ENCODE data around the gene KIRREL3.

Gene KIRREL3

DNA sequence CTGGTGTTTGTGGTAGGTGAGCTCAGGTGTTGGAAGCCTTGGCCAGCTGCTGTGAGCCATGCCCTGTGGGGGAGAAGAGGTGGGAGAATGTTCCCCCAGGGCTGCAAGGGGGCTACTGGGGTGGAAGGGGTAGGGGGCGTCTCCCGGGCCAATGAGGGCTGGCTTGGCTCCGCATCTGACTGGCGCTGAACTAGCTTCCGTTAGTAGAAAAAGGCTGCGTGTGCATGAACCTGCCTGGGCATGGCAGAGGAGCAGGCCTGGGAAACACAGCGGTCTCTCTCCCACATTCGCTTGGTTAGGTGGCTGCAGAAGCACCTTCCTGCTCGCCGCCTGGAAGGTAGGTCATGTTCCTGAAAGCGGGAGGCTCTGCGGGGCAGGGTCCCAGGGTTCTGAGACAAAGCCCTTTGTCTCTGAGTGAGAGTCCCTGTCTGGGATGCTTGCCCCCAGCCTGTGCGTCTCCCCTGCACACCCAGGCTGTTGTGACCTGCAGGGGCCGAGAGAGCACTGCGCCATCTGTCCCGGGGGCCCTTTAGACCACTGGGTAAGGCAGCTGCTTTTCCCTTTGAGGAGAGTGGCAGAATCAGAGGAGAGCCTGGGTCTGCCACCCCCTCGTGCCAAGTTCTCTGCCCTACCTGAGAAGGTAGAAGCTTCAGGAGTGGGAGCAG lies 466.3 kb downstream of the KIRREL3 start:
- DNase-seq (ENCODE audit: low read depth in 2 of 2), result no peak

DNA sequence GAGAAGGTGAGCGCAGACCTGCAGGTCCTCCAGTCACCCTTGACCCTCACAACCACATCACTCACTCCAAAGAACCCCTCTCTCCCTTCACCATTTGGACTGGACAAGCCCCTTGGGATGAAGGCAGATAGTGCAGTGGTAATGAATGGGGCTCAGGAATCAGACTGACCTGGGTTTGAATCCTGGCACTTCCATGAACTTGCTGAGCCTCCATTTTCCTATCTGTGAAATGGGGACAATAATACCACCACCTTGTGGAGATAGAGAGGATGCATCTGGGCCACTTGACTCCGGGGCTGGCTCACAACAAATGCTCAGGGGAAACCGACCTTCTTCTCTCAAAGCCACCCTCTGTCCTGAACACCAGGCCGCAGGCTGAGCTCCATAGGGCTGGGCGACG lies 467.0 kb downstream of the KIRREL3 start:
- DNase-seq (ENCODE audit: low read depth in 2 of 2), result no peak

DNA sequence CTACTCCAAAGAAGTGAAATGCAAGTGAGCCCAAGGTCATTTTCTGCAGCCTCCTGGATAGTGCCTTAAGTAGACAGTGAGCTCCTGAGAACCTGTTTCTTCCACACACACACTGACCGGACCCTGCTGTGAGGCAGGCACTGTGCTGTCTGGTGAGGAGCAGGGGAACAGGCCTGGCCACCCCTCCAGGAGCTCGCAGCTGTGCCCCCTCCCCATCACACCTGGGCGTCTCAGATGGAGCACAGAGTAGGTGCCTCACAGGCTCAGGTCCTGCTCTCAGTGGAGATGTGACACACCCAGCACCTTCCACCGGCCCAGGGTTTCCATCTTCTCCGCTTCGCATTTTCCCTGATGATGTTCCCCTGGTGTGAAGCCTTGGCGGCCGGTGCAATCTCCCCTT lies 470.2 kb downstream of the KIRREL3 start:
- DNase-seq (ENCODE audit: low read depth in 2 of 2), result no peak

DNA sequence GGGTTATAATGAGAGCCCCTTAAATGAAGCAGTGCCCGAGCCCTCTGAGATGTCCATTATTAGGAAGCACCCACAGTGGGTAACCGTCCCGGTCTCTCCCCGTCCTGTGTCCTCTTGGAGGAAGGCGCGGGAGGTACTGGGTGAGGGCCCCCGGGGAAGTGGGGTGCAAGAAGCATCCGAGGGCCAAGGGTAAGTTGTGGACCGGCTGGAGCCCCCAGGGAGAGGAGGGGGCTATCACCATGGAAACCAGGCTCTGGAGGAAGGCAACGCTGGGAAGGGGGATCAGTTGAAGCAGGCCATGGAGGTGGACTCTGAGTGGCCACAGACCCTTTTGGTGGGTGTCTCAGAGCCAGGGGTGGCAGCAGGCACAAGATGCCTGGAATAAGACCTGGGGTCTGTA lies 471.5 kb downstream of the KIRREL3 start:
- DNase-seq (ENCODE audit: low read depth in 2 of 2), result no peak

DNA sequence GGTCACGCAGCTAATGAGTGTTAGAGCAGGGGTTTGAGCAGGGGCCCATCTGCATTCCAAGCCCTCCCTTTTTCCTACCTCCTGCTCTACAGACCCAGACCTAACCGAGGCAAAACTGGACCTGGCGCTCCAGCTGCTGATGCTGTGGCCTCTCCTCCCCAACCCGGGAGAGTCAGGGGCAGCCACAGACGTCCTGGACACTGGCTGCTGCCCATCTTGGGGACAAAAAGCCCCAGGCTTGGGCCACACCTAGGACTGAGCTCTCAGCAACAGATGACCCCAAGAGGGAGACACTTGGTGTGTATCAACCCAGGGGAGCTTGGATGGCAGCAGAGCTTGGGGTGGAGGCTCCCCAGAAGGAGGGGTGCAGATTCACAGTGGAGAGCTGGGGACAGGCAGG lies 472.5 kb downstream of the KIRREL3 start:
- DNase-seq (ENCODE audit: low read depth in 2 of 2), result no peak

DNA sequence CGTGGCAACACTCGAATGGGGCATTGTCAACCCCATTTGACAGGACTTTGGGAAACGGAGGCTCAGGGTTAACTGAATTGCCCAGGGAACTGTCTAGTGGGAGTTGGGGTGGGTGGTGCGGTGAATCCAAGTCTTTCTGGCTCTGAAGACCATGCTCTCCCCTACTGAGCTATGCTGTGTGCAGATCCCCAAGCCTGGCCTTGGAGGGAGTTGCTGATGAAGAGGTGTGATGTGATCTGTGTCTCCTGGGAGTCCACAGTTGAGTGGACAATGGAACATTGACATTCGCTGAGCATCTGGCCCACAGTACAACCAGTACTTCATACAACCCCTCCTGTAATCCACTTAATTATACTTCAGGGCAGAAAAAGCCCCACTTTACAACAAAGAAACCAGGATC lies 472.9 kb downstream of the KIRREL3 start:
- DNase-seq (ENCODE audit: low read depth in 2 of 2), result no peak

DNA sequence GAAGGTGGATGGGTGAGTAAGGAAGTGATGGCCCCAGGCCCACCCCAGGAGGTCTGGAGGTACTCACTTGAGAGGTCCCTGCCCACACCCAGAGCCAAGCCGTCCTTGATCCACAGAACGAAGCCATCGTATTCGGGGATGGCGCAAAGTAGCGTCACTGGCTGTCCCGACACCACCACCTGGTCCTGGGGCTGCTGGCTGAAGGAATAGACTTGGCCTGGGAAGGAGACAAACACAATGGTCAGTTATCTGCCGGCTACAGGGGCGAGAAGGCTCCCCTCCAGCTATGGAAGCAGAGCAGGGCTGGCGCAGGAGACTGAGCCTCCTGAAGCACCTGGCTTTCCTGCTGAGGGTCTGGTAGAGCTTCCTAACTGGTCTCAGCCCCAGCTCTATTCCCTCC lies 474.1 kb downstream of the KIRREL3 start:
- DNase-seq (ENCODE audit: low read depth in 2 of 2), result no peak

DNA sequence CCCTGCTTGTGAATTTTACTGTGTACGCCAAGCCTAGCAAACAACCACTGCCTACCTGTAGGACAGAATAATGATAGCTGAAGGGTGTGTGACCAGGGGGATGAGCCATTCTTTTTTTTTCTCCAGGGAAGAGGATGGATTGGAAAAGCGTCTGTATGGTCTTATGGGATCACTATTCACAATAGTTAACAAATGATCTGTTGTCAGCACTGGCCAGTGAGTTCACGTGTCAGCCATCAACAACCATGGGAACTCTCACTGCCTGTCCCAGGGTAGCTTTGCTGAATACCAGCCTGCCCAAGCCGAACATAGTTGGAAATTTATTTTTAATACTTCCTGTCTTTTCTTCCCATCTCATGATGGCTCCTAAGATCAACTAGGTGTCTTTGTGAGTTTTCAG lies 474.9 kb downstream of the KIRREL3 start:
- no peak for DNase-seq (ENCODE audit: low read depth in 2 of 2)

DNA sequence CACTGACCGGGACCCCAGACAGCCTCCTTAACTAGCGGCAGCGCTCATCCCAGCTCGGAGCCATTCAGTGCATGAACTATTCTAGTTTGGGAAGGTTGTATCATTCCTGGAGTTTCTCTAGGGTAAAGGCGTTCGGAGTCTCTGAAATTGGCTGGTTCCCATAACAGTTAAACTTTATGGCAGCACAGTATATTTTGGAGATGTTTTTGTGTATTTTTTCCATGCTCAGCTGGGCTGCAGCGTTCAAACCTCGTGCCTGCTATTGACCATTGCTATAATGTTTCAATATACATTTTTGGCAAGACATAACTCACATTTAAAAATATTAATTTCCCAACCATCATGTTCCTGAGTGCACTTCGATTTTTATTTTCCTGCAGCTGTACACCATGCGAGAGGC lies 475.4 kb downstream of the KIRREL3 start:
- no peak for DNase-seq (ENCODE audit: low read depth in 2 of 2)

DNA sequence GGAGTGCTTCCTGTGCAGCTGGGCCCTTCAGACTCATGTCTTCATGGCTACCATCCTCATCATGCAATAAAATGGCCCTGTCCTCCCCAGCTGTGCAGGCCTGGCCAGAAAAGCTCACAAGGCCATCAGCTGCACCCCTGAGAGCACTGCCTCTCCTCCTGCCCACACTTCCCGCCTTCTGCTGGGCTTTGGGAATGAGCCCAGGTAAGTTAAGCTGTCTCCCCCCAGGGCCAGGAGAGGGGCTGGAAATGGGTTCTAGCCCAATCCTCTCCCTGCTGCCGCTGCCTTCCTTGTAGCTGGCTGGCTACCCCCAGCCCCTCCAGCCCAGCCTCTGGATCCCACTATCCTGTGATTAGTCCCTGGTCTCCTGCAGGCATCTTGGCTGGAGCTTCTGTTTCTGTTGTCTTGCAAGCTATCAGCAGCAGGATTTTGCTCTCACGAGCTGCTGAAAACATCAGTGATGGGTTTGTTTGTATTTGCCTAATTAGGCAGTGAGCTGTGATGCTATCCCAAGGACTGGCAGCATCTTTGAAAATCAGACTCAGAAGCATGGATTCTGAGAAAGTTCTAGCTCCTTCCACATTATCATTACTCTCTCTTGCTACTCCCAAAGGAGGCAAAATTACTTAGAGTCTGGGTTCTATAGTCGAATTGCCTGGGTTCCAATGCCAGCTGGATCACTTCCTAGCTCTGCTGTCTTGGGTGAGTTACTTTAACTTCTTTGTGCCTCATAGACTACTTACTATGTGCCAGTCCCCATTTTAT lies 476.9 kb downstream of the KIRREL3 start:
- no peak for DNase-seq (ENCODE audit: low read depth in 2 of 2)

DNA sequence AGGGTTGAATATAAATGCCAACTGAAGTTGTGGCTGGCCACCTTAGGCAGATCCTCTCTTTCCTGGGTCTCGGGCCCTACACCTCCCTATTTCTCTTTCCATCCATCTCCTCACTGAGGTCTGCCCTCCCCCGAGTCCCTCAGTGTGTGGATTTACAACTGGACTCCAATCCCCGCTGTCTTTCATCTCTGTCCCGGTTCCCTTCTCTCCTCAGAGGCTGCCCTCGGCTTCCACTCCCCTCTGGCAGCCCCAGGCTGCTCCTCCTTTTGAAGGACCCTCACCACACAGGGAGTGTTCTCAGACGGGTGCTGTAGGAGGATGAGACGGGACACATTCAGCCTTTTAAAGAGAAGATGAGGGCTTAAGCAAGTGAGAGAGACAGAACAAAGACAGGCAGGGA lies 478.0 kb downstream of the KIRREL3 start:
- no peak for DNase-seq (ENCODE audit: low read depth in 2 of 2)

DNA sequence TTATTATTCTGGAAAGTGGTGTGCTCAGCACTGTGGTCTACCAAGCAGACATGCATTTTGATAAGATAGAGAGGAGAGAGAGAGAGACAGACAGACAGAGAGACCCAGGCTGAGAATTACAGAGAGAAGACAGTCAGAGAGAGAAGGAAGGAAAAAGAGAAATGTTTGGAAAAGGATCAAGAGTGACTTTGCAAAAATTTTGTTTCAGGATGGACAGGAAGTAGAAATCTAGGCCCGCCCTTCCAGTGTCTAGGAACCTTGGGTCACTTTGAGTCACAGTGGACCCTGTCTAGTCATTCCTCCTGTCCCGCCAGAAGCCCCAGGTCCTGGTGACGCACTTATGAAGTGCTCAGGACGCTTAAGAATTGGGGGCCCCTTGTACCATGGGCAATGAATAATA lies 478.4 kb downstream of the KIRREL3 start:
- no peak for DNase-seq (ENCODE audit: low read depth in 2 of 2)

DNA sequence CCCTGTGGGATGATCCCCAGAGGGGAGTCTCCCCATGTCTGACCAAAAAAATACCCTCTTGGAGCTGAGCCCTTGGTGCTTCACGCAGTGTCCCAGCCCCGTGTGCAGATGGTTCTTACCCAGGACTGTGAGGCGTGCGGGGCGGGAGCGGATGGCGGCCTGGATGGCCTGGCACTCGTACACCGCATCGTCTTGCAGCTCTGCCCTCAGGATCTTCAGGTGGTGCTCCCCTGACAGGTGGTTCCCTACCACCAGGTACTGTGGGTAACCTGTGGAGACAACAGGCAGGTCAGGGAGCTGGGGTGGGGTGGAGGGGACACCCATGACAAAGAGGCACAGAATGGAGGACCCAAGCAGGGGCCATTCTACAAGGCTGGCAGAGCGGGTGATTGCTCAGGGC lies 479.4 kb downstream of the KIRREL3 start:
- no peak for DNase-seq (ENCODE audit: low read depth in 2 of 2)

DNA sequence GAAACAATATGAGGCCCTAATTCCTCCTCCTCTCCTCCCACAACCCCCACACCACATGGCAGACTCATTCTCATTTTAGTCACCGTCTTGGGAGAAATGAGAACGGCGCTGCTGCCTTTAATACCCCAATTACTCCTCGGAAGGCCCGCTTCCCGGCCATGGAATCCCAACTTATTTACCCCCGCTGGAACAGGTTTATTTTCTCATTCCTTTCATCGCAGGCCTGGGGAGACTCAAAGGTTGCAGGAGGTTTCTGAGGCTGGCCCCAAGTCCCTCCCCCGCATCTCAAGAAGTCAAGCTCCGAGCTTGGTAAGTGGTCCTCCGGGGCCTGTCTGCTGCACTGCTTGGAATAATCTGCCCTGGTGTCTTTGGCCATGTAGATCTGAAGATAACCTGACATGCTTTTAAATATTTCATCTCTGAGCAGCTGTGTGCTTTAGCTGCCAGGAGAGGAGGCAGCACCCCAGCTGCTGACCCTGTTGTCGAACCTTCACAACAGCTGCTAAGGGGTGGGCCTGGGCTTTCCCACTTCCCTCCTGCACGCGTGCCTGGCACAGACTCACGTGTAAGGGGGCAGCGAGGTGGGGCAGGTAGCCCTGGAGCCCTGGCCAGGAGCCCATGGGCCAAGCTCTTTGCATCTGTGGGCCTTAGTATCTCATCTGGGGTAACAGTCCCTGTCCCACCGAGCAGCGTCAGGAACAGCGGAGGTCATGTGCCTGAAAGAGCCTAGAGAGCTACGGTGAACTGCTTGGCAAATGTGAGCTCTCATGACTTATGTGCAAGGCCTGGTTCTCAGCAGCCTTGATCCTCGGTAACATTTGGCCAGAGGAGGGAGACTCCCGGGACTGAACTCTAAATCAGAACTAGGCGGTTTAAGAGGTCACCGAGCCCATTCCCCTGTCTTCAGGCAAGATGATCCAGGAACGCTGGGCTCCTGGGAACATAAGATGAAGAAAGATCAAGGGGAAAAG lies 480.5 kb downstream of the KIRREL3 start:
- DNase-seq (ENCODE audit: low read depth in 2 of 2), result no peak

DNA sequence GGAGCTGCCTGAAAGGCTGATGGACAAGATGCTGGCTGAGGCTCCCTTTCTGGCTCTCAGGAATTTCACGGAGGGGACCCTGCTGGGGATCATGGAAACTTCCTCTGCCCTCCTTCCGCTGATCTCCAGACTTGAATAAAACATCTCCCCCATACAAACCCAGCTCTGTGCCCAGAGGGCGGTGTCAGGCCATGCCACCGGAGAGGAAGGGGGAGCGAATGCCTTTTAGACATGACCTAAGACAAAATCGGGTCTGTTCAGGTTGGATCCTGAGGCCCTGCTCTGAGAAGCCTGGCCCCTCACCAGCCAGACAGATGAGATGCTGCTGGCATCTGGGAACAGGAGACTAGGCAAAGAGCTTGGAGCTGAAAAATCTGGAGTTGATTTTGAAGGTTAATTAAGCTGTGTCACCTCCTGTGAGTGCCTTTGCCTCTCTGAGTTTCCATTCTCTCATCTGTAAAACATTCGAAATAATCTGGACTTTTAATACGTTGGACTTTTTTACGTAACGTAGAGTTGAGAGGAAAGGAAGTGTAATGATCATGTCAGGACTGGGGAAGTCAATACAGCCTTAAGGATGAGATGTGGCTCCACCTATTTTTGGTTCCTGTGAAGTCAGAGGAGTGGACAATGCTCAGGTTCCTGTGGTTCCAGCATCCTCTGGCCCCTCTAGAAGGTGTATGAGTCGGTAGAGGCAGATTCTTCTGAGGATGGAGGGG lies 481.4 kb downstream of the KIRREL3 start:
- DNase-seq (ENCODE audit: low read depth in 2 of 2), result no peak

DNA sequence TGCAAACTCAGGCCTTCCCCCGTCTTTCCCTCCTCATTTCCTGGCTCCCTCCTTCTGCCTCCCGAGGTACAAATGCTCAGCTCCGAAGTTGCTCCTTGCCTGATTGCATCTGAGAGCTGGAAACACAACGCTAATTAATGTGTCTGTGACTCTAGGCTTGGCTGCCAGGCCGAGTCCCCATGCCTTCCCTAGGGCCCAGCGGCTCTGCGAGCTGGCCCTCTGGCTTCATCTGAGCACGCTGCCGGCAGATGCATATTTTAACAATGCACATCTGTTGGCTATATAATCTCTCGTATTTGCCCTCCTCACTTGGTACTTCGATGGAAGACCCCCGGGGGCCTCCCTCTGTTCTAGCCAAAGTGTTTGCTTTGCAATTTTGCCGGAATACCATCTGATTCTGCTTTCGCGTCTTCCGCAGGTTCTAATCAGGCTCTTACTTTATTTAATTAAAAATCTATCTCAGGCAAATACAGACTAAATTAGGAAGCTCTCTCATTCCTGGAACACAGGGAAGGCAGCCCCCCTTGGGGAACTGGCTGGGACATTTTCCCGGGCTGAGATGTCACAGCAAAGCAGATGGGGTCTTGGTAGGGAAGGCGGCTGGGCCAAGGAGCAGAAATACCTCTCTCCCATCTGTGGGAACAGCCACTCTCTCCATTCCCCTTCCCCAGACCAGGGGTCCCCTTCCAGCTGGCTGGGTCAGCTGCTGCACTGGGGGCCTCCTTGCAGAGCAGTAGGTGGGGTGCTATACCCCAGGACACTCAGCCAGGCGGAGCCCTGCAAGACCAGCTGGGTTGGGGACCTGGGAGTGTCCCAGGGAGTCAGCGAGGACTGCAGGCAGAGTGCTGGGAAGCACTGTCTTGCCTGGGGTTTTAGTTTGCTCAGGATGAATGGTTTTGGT lies 482.2 kb downstream of the KIRREL3 start:
- DNase-seq (ENCODE audit: low read depth in 2 of 2), result no peak

DNA sequence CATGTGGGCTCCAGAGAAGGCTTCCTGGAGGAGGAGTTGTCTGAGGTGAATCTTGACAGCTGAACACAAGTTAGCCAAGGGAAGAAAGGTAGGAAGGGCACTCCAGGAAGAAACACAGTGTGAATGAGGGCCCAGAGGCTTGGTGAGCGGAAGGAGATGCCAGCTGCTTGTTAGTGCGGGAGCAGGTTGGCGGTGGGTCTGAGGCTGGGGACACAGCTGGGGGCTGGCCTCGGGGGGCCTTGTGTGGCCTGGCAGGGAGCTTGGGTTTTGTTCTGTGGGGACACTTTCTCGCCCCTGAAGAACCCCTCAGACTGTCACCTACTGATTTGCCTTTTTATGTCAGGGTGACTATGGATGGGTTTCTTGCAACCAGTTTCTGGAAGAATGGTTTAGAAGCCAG lies 485.1 kb downstream of the KIRREL3 start:
- DNase-seq (ENCODE audit: low read depth in 2 of 2), result no peak

DNA sequence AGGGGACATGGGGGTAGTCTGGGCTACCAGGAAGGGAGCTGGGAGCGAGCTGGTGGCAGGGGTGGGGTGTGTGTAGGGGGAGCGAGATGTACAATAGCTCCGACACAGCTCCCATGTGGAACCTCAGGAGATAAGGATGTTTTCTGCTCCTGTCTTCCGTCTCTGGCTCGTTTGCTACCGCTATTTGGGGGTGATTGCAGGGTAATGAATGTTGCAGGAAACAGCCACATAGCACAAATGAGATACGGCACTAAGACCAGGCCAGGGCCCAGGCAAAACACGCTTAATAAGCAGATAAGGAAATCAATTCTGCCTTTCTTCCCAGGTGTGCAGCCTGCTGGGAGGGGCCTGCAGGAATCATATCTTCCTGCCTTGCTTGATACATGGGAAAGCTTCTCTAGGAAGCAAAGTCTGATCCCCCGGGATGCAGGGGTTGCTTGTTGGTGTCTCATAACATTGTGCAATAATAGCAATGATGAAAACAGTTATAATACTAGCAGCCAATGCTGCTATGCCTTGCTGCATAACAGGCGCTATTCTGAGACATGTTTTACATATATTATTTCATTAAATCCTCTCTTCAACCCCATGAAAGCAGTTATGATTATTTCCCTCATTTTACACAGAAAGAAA lies 486.4 kb downstream of the KIRREL3 start:
- no peak for DNase-seq (ENCODE audit: low read depth in 2 of 2)

DNA sequence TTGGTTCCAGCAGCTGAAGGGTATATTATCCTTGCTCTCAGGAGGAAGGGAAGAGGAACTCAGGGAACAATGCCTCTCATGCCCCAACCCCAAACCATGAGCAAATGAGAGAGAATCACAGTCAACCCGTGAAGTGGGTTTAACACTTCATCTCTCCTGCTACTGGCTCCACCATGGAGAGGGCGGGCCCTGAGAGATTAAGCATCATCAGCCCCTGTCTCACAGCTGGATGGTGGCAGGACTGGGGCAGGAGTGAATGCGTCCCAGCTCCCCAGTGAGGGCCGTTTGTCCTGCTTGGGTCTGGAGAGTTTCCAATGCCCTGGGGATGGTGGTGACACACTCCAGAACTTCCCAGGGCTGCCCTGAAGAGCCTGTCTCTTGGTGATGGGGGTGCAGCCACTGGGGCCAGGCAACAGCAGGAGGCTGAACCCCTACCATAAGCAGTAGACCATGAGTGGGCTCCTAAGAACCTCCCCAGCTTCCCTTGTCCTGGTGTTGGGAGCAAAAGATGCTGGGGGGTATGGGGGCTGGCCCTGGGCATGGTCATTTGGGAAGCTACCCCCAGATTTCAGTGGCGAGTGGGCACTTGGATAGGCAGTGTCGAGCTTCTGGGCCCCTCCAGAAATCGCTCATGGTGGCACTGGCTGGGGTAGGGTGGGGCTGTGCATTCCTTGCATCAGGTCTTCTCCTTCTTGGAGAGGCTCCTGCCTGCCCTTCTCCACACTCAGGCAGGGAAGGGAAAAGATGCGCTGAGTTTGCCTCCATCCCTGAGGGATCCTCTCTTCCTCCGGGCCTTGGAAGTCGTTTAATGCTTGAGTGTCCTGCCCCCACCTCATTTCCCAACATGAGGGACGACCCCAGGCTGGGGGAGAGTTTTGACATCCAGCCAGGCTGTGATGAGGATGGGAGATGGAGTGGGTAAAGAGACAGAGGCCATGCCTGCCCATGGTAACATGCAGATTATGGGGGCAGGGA lies 487.5 kb downstream of the KIRREL3 start:
- DNase-seq (ENCODE audit: low read depth in 2 of 2), result no peak

All from fibroblast of skin of left biceps (primary cell).